ENCODE measurements around the gene ISG15. TPM values are rescaled to one million over a fixed set of nuclear protein-coding genes. Genes with fewer than 3 reads are reported as not detected.

Gene ISG15
- total RNA-seq, 1 experiment from 2014 or later, result 165 TPM

DNA sequence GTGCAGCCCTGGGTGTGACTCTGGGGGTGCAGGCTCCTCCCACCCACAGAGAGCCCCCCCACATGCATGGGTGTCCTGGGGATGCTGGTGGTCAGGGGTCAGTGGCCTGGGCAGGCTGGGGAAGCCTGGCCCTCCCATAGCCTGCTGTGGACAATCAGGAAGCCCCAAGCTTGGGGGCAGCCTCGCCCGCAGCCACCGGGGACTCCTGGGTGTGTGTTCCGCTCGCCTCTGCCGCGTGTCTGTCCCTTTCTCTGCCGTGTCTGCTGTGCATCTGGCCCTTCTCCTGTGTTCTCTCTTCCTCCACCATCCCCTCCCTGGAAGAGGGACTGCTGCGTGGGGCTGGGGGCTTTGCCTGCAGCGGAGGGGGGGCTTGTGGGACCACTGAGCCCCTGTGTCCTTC, 29.5 kb downstream of the ISG15 start:
- CTCF ChIA-PET, result no interaction called here

DNA sequence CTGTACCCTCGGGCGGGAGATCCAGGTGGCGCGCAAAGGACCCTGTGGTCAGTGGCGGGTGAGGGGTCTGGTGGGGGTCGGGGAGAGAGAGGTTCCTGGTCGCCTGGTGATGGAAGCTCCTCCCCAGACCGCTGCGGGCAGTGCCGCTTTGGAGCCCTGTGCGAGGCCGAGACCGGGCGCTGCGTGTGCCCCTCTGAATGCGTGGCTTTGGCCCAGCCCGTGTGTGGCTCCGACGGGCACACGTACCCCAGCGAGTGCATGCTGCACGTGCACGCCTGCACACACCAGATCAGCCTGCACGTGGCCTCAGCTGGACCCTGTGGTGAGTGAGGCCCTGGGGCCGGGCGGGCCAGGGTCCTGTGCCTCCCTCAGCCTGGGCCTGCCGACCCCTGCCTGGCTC, 30.1 kb downstream of the ISG15 start:
- H3K27ac Mint-ChIP-seq (ENCODE audit: unreplicated experiment), result no peak overlapping the region
- DNase-seq, result no peak
- H3K4me1 Mint-ChIP-seq (ENCODE audit: low read depth, unreplicated experiment), result no peaks in the 10 kb centered on the region
- no TSS peak for BruUV-seq (replicated peaks)
- intact Hi-C loops (cut with micrococcal nuclease; ENCODE audit: unreplicated experiment), result no loop called here
- CTCF ChIA-PET, result no interaction called here
- H3K36me3 Mint-ChIP-seq (ENCODE audit: insufficient read depth, unreplicated experiment), result peaks cover 69% of the 10 kb centered on the region
- TF ChIP-seq, protein P1, sequence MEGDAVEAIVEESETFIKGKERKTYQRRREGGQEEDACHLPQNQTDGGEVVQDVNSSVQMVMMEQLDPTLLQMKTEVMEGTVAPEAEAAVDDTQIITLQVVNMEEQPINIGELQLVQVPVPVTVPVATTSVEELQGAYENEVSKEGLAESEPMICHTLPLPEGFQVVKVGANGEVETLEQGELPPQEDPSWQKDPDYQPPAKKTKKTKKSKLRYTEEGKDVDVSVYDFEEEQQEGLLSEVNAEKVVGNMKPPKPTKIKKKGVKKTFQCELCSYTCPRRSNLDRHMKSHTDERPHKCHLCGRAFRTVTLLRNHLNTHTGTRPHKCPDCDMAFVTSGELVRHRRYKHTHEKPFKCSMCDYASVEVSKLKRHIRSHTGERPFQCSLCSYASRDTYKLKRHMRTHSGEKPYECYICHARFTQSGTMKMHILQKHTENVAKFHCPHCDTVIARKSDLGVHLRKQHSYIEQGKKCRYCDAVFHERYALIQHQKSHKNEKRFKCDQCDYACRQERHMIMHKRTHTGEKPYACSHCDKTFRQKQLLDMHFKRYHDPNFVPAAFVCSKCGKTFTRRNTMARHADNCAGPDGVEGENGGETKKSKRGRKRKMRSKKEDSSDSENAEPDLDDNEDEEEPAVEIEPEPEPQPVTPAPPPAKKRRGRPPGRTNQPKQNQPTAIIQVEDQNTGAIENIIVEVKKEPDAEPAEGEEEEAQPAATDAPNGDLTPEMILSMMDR (IDR thresholded peaks at IDR 0.05; ENCODE audit: unreplicated experiment), result no peak
- H3K9me3 Mint-ChIP-seq (ENCODE audit: low read depth, unreplicated experiment), result no peaks in the 10 kb centered on the region
- no peaks in the 10 kb centered on the region for H3K27me3 Mint-ChIP-seq (ENCODE audit: unreplicated experiment)
- no peak overlapping the region for H3K4me3 Mint-ChIP-seq (ENCODE audit: low read depth, unreplicated experiment)

More for the DNA sequence above, 29.5 kb downstream of the ISG15 start:
- no peak overlapping the region for H3K4me3 Mint-ChIP-seq (ENCODE audit: low read depth, unreplicated experiment)
- H3K9me3 Mint-ChIP-seq (ENCODE audit: low read depth, unreplicated experiment), result no peaks in the 10 kb centered on the region
- no peaks in the 10 kb centered on the region for H3K4me1 Mint-ChIP-seq (ENCODE audit: low read depth, unreplicated experiment)
- intact Hi-C loops (cut with micrococcal nuclease; ENCODE audit: unreplicated experiment), result no loop called here
- BruUV-seq (replicated peaks), result no TSS peak
- no peaks in the 10 kb centered on the region for H3K27me3 Mint-ChIP-seq (ENCODE audit: unreplicated experiment)
- TF ChIP-seq, protein P1 (IDR thresholded peaks at IDR 0.05; ENCODE audit: unreplicated experiment), result no peak
- DNase-seq, result no peak
- H3K36me3 Mint-ChIP-seq (ENCODE audit: insufficient read depth, unreplicated experiment), result peaks cover 66% of the 10 kb centered on the region
- no peak overlapping the region for H3K27ac Mint-ChIP-seq (ENCODE audit: unreplicated experiment)

DNA sequence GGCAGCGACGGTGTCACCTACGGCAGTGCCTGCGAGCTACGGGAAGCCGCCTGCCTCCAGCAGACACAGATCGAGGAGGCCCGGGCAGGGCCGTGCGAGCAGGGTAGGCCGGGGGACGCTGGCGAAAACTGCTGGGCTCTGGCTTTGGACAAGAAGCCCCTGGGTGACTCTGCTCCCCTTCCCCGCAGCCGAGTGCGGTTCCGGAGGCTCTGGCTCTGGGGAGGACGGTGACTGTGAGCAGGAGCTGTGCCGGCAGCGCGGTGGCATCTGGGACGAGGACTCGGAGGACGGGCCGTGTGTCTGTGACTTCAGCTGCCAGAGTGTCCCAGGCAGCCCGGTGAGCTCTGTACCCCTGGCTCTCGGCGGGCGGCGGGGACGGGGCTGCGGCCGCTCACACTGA, 30.6 kb downstream of the ISG15 start:
- Mint-ChIP-seq H3K27me3 (ENCODE audit: unreplicated experiment) (no peaks in the 10 kb centered on the region), H3K4me3 (ENCODE audit: low read depth, unreplicated experiment) (no peak overlapping the region), H3K4me1 (ENCODE audit: low read depth, unreplicated experiment) (no peaks in the 10 kb centered on the region), H3K27ac (ENCODE audit: unreplicated experiment) (no peak overlapping the region), H3K36me3 (ENCODE audit: insufficient read depth, unreplicated experiment) (peaks cover 64% of the 10 kb centered on the region), H3K9me3 (ENCODE audit: low read depth, unreplicated experiment) (no peaks in the 10 kb centered on the region)
- CTCF ChIA-PET, result no interaction called here
- no TSS peak for BruUV-seq (replicated peaks)
- TF ChIP-seq, protein P1 (IDR thresholded peaks at IDR 0.05; ENCODE audit: unreplicated experiment), result no peak
- no peak for DNase-seq
- intact Hi-C loops (cut with micrococcal nuclease; ENCODE audit: unreplicated experiment), result no loop called here

DNA sequence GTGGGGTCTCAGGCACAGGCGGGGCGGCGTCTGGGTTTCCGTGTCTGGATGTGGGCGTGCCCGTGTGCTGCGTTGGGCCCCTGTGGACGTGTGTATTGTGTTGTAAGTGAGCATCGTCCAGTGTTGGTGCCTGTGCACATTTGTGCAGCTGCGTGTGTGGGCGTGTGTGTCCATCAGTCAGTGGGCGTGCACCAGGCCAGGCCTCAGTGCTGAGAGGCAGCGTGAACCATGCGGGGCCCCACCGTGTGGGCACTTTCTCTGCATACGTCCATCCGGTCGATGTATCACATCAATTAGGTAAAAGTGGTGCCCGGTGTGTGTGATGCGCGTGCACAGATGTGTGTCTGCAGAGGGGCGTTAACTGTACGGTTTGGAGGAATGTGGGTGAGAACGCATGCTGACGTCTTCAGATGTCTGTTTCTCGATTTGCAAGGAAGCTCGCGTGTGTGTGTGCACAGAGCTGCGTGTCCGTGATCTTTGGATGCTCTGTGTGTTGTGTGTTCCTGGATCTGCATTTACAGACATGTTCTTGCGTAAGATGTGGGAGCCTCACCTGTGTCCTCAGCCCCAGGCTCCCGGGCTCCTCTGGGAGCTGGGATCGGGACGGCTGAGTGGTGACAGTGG, 31.3 kb downstream of the ISG15 start:
- no peak for DNase-seq
- TF ChIP-seq, protein P1 (IDR thresholded peaks at IDR 0.05; ENCODE audit: unreplicated experiment), result no peak
- no peaks in the 10 kb centered on the region for H3K9me3 Mint-ChIP-seq (ENCODE audit: low read depth, unreplicated experiment)
- no peak overlapping the region for H3K27ac Mint-ChIP-seq (ENCODE audit: unreplicated experiment)
- H3K4me1 Mint-ChIP-seq (ENCODE audit: low read depth, unreplicated experiment), result no peaks in the 10 kb centered on the region
- intact Hi-C loops (cut with micrococcal nuclease; ENCODE audit: unreplicated experiment), result no loop called here
- no TSS peak for BruUV-seq (replicated peaks)
- H3K36me3 Mint-ChIP-seq (ENCODE audit: insufficient read depth, unreplicated experiment), result peaks cover 63% of the 10 kb centered on the region
- H3K4me3 Mint-ChIP-seq (ENCODE audit: low read depth, unreplicated experiment), result no peak overlapping the region
- no peaks in the 10 kb centered on the region for H3K27me3 Mint-ChIP-seq (ENCODE audit: unreplicated experiment)
- CTCF ChIA-PET, result interaction anchor here (0.7 kb wide), 1 partner anchor 50 kb away, joined by 3 read pairs; no protein-coding TSS in a partner anchor

All from Calu3 (cell line).